Panc1 (cell line): Measurements from ENCODE around the gene GATA6. TPM values are rescaled to one million over a fixed set of nuclear protein-coding genes. Genes with fewer than 3 reads are reported as not detected.
"Not testable (repeated sequence)": the region's sequence is repeated elsewhere in the genome, so short reads cannot be mapped to it uniquely, and the experiment has no call there.

Experiments used
- ATAC-seq: fragments of 200-7000 bp; cut with Tn5 transposase; 2 replicates; pipeline ENCODE4 v1.9.1; 2020; ENCODE audit warnings: mild to moderate bottlenecking, moderate library complexity
- BruUV-seq: library from RNA; stranded (reverse); fragments of 400-500 nt; replicated peaks from 2 replicates; lab custom pipeline; 2021; lab: Mats Ljungman, UMichigan
- CTCF ChIA-PET: fragments of 300-600 bp; sonication (Branson Sonifier 250); formaldehyde crosslinking; loops from one replicate; lab custom pipeline; 2022; ENCODE audit warnings: antibody characterized with exemption; lab: Charles Lee
- POLR2A ChIA-PET: fragments of 300-600 bp; sonication (Branson Sonifier 250); formaldehyde crosslinking; loops from one replicate; lab custom pipeline; 2022; ENCODE audit warnings: antibody characterized with exemption; lab: Charles Lee
- DNase-seq: peaks from one replicate; pipeline ENCODE4 v3.0.0-alpha.2; 2010; ENCODE audit warnings: low read depth, low spot score
- H3K27ac ChIP-seq: 2 replicates; pipeline ENCODE4 v1.5.1; 2011; ENCODE audit warnings: mild to moderate bottlenecking, low read length, inconsistent platforms
- H3K27me3 ChIP-seq: fragments of 200-500 bp; sonication (Bioruptor generic); 2 replicates; pipeline ENCODE4 v1.6.0; 2014; ENCODE audit warnings: low read length, inconsistent platforms; ENCODE audit not compliant: control insufficient read depth, insufficient read depth
- H3K36me3 ChIP-seq: fragments of 200-500 bp; sonication (Bioruptor generic); 2 replicates; pipeline ENCODE4 v1.5.1; 2014; ENCODE audit warnings: inconsistent platforms, mild to moderate bottlenecking, low read length, moderate library complexity; ENCODE audit not compliant: control insufficient read depth, insufficient read depth
- H3K4me1 ChIP-seq: 2 replicates; pipeline ENCODE4 v1.5.1; 2011; ENCODE audit warnings: inconsistent platforms, mild to moderate bottlenecking, low read length, moderate library complexity; ENCODE audit not compliant: control insufficient read depth, insufficient read depth
- H3K4me3 ChIP-seq, 2 experiments: 2 replicates each; pipeline ENCODE4 v1.5.1; 2011 to 2012; ENCODE audit warnings: low read depth in 2 of 2, low read length in 2 of 2, mild to moderate bottlenecking in 2 of 2, inconsistent platforms in 1 of 2, moderate library complexity in 1 of 2
- H3K9me3 ChIP-seq: fragments of 200-500 bp; sonication (Bioruptor generic); 2 replicates; pipeline ENCODE4 v1.5.1; 2014; ENCODE audit warnings: low read depth, mild to moderate bottlenecking, inconsistent platforms, low read length, moderate library complexity; ENCODE audit not compliant: control insufficient read depth, insufficient read depth
- CTCF ChIP-seq: fragments of 450-650 bp; IDR thresholded peaks from 2 replicates; pipeline ENCODE4 v1.5.1; 2017; ENCODE audit warnings: mild to moderate bottlenecking
- POLR2AphosphoS5 ChIP-seq: IDR thresholded peaks from 2 replicates; pipeline ENCODE4 v1.6.1; 2012; ENCODE audit warnings: mild to moderate bottlenecking, low read depth, low read length, moderate library complexity
- REST ChIP-seq, 2 experiments: IDR thresholded peaks; 2 replicates each; pipeline ENCODE4 v1.6.1; 2011 to 2012; ENCODE audit warnings: low read depth in 2 of 2, control low read depth in 1 of 2, low read length in 1 of 2, mild to moderate bottlenecking in 1 of 2, moderate library complexity in 1 of 2; ENCODE audit not compliant: insufficient read depth in 1 of 2
- SIN3A ChIP-seq: IDR thresholded peaks from 2 replicates; pipeline ENCODE4 v1.6.1; 2012; ENCODE audit warnings: low read depth, mild to moderate bottlenecking, low read length, moderate library complexity, borderline replicate concordance; ENCODE audit not compliant: insufficient read depth
- TCF7L2 ChIP-seq: IDR thresholded peaks from 2 replicates; pipeline ENCODE4 v1.6.1; 2011; ENCODE audit warnings: mild to moderate bottlenecking, low read depth, low read length, inconsistent platforms
- in situ Hi-C: cut with HindIII; loops from 2 replicates; pipeline ENCODE4 v1.10.0; 2016; ENCODE audit warnings: low sequenced_read_pairs, low pct_unique_long_range_greater_than_20kb
- intact Hi-C: fragments of 100-400 bp; cut with micrococcal nuclease; formaldehyde crosslinking; loops from one replicate; pipeline ENCODE4 v1.10.0; 2022; ENCODE audit not compliant: unreplicated experiment
- total RNA-seq: library from RNA; stranded (reverse); gene quantifications from one replicate; pipeline ENCODE4 v1.2.1, GENCODE V29; 2021; ENCODE audit not compliant: unreplicated experiment

GATA6 gene
- total RNA-seq, 1 experiment from 2014 or later = 0.51 TPM

- DNase-seq = no peak
- in situ Hi-C loops = no loop called here
- ChIA-PET CTCF (no interaction called here), POLR2A (no interaction called here)
- Histone ChIP-seq H3K27me3 (peaks cover 2% of the 10 kb centered on the region; the same call in 1 of the 2 replicates), H3K9me3 (no peaks in the 10 kb centered on the region), H3K36me3 (no peaks in the 10 kb centered on the region), H3K4me3 (no peak overlapping the region), H3K4me1 (no peaks in the 10 kb centered on the region), H3K27ac (no peak overlapping the region)
- no TSS peak for BruUV-seq
- TF ChIP-seq REST (IDR thresholded peaks at IDR 0.05; ENCODE audit: insufficient read depth in 1 of 2, low read depth in 2 of 2, low read length in 1 of 2) = no peak
- TF ChIP-seq TCF7L2 = no peak
- no peak for TF ChIP-seq POLR2AphosphoS5
- TF ChIP-seq CTCF = no peak
- TF ChIP-seq SIN3A = no peak
- no peak for ATAC-seq
- intact Hi-C loops = no loop called here
Measured at GRCh38 chr18:22194151-22194598, 24.8 kb downstream of the GATA6 start.

GRCh38 chr18:22195052-22195451 lies 25.7 kb downstream of the GATA6 start:
- POLR2A ChIA-PET = no interaction called here
- peaks cover 2% of the 10 kb centered on the region; the same call in 1 of the 2 replicates for H3K27me3 ChIP-seq
- intact Hi-C loops = no loop called here
- no peaks in the 10 kb centered on the region for H3K36me3 ChIP-seq
- BruUV-seq = no TSS peak
- in situ Hi-C loops = no loop called here
- no peak overlapping the region for H3K4me3 ChIP-seq
- no peak for ATAC-seq
- no peaks in the 10 kb centered on the region for H3K9me3 ChIP-seq
- H3K4me1 ChIP-seq = no peaks in the 10 kb centered on the region
- CTCF ChIA-PET = no interaction called here
- no peak overlapping the region for H3K27ac ChIP-seq
- no peak for TF ChIP-seq POLR2AphosphoS5
- TF ChIP-seq CTCF = no peak
- no peak for DNase-seq

GRCh38 chr18:22196943-22197342 lies 27.6 kb downstream of the GATA6 start:
- DNase-seq, H3K9me3 ChIP-seq, H3K27me3 ChIP-seq, H3K4me1 ChIP-seq, intact Hi-C loops, POLR2A ChIA-PET, ATAC-seq, BruUV-seq, H3K4me3 ChIP-seq, H3K36me3 ChIP-seq, in situ Hi-C loops, H3K27ac ChIP-seq: not testable (repeated sequence)
- CTCF ChIA-PET = interaction anchor here (0.6 kb wide), 1 partner anchor 355 kb away, joined by 6 read pairs; no protein-coding TSS in a partner anchor
